ENCODE measurements around the gene FUZ.

Gene FUZ

DNA sequence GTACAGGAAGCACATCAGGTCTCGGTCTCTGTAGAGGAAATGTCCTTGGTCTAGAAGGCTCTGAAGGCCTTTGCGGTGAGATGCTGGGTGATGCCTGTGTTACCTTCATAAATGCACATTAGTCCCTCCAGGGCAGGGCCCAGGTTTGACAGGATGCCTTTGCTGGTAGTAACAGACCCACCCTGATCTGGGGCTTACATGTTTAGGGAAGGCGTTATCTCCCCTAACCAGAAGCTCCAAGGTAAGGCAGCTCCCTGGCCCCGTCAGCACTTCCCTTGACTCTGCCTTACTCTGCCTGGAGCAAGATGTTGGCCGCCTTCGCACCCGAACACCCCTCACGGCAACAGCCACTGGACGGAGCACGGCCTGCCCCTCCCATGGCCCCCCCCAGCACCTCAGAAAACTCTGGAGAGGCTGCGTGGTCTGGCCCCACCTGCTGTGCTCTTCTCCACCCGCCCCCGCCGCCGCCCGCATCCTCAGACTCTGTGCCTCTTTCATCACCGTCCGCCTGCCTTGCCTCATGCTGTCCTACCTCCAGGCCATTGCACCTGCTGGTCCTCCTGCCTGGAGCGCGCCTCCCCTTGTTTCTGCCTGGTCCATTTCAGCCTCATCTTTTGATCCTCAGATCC is 37.2 kb downstream of the FUZ start:
- no peak for DNase-seq

DNA sequence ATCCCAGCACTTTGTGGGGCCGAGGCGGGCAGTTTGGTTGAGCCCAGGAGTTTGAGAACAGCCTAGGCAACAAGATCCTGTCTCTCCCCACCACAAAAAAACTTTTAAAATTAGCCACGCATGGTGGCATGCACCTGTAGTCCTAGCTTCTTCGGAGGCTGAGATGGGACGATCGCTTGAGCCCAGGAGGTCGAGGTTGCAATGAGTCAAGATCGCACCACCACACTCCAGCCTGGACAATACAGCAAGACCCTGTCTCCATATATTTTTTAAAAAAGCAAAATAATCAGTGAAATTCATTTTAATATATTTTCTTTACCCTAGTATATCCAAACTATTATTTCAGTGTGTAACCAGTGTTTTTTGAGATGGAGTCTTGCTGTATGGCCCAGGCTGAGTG is 38.1 kb downstream of the FUZ start:
- no peak for DNase-seq

DNA sequence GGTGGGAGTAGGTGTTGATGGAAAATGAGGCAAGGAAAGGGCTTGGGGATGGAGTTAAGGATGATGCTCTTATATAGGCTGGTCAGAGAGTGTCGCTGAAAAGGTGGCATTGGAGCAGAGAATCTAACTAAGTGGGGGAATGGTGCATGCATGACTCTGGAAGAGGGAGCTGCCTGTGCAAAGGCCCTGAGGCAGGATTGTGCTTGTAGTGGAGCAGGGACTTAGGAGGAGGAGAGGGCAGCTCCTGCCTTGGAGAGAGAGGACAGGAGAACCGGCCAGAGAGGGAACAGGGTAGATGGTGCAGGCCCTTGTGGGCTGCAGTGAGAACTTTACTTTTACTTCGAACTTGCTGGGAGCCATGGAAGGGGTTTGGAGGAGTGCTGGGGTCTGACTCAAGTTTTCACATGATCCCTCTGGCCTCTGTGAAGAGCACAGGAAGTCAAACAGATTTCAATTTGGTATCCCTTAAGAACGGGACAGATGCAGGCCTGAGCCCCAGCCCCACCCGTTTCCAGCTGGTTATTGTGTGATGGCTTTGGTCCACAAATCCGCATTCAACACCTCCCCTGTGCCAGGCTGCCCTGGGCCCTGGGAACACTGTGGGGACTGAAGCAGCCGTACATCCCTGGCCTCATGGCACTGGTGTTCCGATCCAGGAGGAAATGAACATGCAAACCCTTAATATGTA is 39.3 kb downstream of the FUZ start:
- DNase-seq: no peak

DNA sequence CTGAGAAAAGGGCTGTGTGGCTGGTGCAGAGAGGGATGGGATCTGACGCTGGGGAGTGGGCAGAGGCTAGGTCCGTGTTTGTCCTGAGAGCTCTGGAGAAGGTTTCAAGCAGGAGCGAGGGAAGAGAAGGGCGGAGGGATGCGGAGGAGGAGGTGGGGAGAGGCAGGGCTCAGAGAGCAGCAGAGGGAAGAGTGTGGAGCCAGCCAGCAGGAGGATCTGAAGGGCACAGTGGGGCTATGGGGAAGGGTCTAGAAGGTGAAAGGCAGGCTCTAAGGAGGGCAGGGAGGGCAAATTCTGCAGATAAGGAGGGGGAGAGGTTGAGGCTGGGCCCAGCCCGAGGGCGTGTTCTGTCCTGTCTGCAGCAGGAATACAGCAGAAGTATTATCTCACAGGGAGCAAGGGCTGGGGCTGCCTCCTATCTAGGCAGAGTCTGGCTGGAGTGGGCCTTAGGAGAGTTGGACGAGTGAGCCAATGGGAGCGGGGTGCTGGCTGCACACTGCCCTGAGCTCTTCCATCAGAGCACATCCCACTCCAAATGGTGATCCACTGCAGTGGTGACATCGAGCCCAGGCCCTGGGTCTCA is 40.2 kb downstream of the FUZ start:
- no peak for DNase-seq

DNA sequence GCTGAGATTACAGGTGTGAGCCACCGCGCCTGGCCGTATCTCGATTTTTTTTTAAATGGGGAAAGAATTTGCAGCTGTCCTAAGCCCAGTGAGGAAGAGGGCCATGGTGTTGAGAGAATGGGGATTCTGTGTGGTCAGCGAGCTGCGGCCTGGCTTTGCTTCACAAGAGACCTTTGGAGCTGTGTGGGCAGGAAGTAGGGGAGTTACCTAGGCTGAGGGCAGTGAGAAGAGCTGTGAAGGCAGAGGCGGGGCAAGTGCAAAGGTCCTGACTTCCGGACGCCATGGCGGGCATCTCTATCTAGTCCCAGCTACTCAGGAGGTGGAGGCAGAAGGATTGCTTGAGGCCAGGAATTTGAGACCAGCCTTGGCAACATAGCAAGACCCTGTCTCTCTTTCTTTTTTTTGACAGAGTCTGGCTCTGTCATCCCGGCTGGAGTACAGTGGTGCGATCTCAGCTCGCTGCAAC is 41.4 kb downstream of the FUZ start:
- no peak for DNase-seq

DNA sequence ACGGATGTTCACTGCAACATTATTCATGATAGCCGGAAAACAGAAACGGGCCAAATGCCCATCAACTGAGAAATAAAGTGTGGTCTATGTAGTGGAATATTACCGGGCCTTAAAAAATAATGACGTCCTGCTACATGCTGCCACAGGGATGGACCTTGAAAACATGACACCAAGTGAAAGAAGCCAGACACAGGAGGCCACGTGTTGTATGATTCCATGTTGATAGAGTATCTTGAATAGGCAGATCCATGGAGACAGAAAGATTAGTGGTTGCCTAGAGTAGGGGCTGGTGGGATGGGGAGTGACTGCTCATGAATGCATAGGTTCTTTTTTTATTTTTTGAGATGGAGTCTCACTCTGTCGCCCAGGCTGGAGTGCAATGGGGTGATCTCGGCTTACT is 42.6 kb downstream of the FUZ start:
- no peak for DNase-seq

DNA sequence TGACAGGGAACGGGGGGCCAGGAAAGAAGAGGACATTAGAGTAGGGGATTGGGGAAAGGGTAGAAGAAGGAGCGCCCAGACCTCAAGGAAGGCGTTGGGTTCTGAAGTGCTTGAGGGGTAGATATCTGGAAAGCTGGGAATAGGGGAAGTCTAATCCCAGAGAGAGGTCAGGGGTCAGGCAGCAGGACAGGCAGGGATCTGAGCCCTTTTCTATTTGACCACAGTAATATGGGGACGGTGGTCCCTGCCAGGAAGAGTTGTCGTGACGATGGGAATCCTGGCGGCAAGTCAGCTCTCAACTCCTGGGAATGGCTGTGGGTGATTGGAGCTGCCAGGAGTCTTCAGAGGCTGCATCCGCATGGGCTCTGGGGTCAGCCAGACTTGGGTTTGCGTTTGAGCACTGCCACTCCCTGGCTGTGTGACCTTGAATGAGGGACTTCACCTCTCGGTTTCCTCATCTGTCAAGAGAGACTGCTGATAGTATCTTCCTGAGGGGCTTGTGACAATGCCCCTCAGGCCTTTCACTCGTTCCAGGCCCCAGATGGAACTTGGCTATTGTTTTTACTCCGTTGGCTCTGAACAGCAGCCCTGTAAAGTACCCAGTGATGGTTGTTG is 45.0 kb downstream of the FUZ start:
- no peak for DNase-seq

DNA sequence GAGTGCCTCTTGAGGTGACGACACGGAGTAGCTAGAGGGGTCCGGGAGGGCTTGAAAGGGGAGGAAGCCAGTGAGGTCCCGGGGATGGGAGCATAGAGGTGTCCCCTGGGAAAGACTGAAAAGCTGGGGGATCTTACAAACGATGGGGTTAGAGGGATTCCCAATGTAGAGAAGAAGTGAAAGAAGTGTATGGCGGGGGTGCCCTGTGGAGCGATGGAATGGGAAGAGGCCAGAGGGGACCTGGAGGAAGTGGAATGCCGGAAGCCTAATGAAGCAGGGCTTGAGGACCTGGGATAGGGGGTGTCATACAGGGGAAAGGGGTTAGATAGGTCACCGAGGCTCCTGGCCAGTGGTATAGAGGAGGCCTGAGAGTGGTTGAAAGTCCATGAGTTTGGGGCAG is 45.7 kb downstream of the FUZ start:
- DNase-seq: no peak

DNA sequence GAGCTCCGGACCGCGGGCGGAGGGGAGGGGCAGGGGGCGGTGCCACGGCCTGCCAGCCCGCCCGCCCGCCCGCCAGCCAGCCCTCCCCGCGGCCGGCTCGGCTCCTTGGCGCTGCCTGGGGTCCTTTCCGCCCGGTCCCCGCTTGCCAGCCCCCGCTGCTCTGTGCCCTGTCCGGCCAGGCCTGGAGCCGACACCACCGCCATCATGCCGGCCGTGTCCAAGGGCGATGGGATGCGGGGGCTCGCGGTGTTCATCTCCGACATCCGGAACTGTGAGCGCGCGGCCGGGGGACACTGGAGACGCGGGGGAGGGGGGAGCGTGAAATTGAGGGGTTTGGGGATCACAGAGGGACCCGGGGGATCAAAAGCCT is 46.2 kb downstream of the FUZ start, which contains the start of gene AP2A1:
TSS of gene AP2A1 (plus strand) at position 72 of the 370 bp plus-strand sequence. CDS start at position 205, 133 bp downstream.
- no peak for DNase-seq

DNA sequence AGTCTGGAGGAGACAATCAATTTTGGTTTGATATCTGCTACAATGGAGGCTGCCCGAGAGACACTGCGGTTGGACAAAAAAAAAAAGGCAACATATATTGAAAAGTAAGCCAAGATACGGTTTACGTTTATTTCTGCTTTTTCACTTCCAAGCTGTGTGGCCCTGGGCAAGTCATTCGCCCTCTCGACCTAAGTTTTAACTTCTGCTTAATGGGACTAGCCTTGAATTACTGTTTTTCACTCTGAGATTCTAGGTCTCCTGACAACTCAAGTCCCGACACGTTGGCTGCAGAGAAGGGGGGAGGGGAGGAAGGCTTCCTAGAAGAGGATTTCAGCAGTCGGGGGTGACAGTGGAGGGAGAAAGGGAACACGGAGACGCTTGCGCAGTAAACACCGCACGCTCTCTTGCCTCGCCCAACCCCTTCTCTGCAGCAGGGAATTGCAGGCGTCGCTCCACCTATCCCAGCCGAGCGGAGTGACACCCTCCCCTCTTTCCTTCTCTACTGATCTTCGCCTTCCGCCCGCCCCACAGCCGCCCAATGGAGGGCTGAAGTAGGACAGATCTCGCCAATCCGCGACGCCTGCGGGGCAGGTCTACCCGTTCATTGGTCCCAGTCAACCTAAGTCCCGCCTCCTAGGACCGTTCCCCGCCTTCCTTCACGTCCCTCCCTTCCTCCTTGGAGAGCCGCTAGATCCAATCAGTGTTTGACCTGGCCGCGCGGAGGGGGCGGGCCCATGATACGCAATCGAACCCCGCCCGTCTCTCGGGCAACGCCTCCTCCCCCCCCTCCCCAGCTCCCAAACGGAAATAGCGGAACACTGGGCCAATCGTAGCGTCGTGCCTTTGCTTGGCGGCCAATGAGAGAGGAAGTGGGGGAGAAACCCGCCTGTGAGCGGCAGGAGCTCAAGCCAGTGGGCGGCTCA is 46.8 kb downstream of the FUZ start:
- peak; percentile 99 to 100 for DNase-seq

DNA sequence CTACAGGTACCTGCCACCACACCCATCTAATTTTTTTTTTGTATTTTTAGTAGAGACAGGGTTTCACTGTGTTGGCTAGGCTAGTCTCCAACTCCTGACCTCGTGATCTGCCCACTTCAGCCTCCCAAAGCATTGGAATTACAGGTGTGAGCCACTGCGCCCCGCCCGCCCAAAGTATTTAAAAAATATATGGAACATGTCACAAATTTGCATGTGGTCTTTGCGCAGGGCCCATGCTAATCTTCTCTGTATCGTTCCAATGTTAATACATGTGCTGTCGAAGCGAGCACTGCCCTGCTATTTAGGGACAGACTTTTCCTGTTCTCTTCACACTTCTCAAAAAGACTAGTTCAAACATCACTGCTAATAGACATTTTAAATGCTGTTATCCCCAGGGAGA is 48.8 kb downstream of the FUZ start:
- no peak for DNase-seq

DNA sequence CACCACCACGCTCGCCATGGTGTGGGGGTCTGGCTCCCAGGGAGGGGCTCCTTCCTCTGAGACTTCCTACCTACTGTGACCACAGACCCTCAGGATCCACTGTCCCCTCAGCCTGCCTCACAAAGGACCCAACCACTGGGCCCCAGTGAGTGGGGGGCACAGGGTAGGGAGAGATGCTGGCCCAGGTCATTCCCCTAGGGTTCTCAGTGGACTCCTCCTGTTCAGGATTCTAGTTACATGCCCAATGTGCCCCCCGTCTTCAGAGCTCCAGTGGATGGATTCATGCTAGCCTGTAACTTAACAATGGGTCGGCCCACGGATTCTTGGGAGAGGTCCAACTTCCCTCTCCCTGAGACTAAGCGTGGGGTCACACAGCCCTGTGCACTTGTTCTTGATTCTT is 49.9 kb downstream of the FUZ start, which contains the start of gene TSKS:
TSS of gene TSKS (minus strand) at position 77 of the 400 bp plus-strand sequence. CDS start at position 18, 59 bp downstream.
- DNase-seq: no peak

DNA sequence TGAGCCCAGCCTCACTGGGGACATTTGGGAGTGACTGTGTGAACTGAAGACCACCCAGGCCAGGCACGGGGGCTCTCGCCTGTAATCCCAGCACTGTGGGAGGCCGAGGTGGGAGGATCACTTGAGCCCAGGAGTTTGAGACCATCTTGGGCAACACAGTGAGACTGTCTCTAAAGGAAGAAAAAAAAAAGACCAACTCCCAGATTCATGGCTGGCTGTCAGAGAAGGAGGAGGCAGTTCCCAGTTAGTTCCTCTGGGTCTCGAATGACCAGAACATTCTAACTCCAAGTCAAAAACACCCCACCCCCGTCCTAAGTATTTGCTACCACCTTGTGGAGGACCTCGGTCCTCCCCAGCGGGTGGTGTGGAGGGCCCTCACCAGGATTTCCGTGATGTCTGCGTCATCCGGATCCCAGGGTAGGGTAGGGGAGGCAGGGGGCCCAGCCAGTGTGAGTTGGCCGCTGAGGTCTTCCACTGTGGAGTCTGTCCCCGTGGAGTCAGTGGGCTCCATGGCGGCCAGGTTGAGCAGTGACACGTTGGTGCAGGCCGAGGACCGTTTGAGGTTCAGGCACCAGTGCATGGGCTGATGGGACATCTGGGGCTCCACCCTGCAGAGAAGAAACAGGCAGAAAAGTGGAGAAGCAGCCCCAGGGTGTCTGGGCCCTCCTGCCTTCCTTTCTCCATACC is 51.3 kb downstream of the FUZ start:
- no peak for DNase-seq

DNA sequence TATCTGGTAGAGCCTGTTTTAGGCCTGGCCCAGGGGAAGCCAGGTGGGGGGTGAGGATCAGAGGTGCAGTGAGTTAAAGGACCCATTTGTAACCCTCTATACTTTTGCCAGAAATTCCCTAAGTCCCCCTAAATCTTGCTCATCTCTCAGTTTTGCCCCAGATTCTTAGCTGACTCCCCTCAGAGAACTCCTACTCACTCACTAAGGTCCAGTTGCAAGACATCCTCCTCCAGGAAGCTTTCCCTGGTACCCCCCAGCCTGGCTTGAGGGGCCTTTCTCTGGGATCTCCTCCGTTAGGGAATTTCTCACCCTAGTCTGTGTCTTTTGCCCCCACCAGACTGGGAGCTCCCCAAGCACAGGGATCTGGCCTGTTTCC is 51.9 kb downstream of the FUZ start:
- no peak for DNase-seq

DNA sequence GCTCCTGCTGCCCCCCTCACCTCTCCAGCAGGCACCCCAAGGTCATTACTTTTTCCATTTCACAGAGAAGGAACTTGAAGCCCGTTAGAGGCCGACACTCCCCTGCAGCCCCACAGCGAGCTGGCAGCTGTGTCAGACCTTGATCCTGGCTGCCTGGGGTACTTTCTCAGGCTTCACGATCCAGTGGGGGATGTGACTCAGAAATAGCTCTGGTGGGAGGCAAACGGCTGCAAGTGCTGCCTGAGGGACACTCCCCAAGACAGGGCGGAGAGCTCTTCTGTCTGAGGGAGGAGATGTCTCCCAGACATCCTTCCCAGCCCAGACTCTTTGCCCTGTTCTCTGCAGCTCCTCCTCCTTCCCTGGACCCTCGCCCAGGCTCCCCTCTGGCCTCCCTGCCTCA is 54.8 kb downstream of the FUZ start:
- no peak for DNase-seq

Measured in NCI-H2081 (cell line).